SK-N-SH (cell line): ENCODE results near the gene GATD1. TPM values are rescaled to one million over a fixed set of nuclear protein-coding genes. Genes with fewer than 3 reads are reported as not detected.

ENCODE experiments used
- CTCF ChIP-seq: fragments of 200-600 bp; sonication (generic); IDR thresholded peaks from 2 replicates; pipeline ENCODE4 v1.6.1; 2017; ENCODE audit warnings: antibody characterized with exemption, mild to moderate bottlenecking, moderate library complexity
- ELF1 ChIP-seq: IDR thresholded peaks from 2 replicates; pipeline ENCODE4 v1.4.0; 2012
- EP300 ChIP-seq, 2 experiments: IDR thresholded peaks; 2 replicates each; pipeline versions ENCODE4 v1.4.0 to v1.6.1; 2012; ENCODE audit warnings: borderline replicate concordance in 1 of 2, low read depth in 1 of 2, low read length in 1 of 2
- EZH2phosphoT487 ChIP-seq: fragments of 200-600 bp; sonication (generic); IDR thresholded peaks from 2 replicates; pipeline ENCODE4 v1.6.1; 2017; ENCODE audit warnings: low read depth, mixed run types, mild to moderate bottlenecking, antibody characterized with exemption, moderate library complexity, borderline replicate concordance
- FOSL2 ChIP-seq: IDR thresholded peaks from 2 replicates; pipeline ENCODE4 v1.4.0; 2012; ENCODE audit warnings: low read depth, mild to moderate bottlenecking, moderate library complexity, borderline replicate concordance
- FOXJ3 ChIP-seq: sonication (generic); formaldehyde crosslinking; IDR thresholded peaks from 2 replicates; pipeline ENCODE4 v1.5.1; 2020; ENCODE audit warnings: mild to moderate bottlenecking, missing genetic modification reagents
- GABPA ChIP-seq: IDR thresholded peaks from 2 replicates; pipeline ENCODE4 v1.4.0; 2012; ENCODE audit warnings: low read depth, mild to moderate bottlenecking
- IRF3 ChIP-seq: fragments of 150-350 bp; IDR thresholded peaks from 2 replicates; pipeline ENCODE4 v1.6.1; 2016; ENCODE audit warnings: mild to moderate bottlenecking, low read depth, low read length
- JUND ChIP-seq: IDR thresholded peaks from 2 replicates; pipeline ENCODE4 v1.4.0; 2012
- MAX ChIP-seq: IDR thresholded peaks from 2 replicates; pipeline ENCODE4 v1.4.0; 2012; ENCODE audit warnings: low read depth
- MEF2A ChIP-seq: IDR thresholded peaks from 2 replicates; pipeline ENCODE4 v1.4.0; 2012; ENCODE audit warnings: low read depth, borderline replicate concordance
- NFIC ChIP-seq: IDR thresholded peaks from 2 replicates; pipeline ENCODE4 v1.4.0; 2012; ENCODE audit warnings: borderline replicate concordance
- PBX3 ChIP-seq: IDR thresholded peaks from 2 replicates; pipeline ENCODE4; 2012
- RAD21 ChIP-seq: IDR thresholded peaks from 2 replicates; pipeline ENCODE4 v1.6.1; 2012; ENCODE audit warnings: mild to moderate bottlenecking, low read length
- RCOR1 ChIP-seq: fragments of 150-350 bp; IDR thresholded peaks from 2 replicates; pipeline ENCODE4 v1.6.1; 2017; ENCODE audit warnings: antibody characterized with exemption, low read length
- RFX5 ChIP-seq: IDR thresholded peaks from 2 replicates; pipeline ENCODE4 v1.6.1; 2012; ENCODE audit warnings: mild to moderate bottlenecking, improper control_type of control experiment, low read length
- RXRA ChIP-seq: IDR thresholded peaks from 2 replicates; pipeline ENCODE4 v1.4.0; 2012; ENCODE audit warnings: low read depth, mild to moderate bottlenecking, borderline replicate concordance
- SMC3 ChIP-seq: IDR thresholded peaks from 2 replicates; pipeline ENCODE4 v1.6.1; 2012; ENCODE audit warnings: low read depth, low read length, improper control_type of control experiment
- TAF1 ChIP-seq: IDR thresholded peaks from 2 replicates; pipeline ENCODE4 v1.6.1; 2012; ENCODE audit warnings: low read depth, mild to moderate bottlenecking, low read length, moderate library complexity, borderline replicate concordance
- TCF12 ChIP-seq: IDR thresholded peaks from 2 replicates; pipeline ENCODE4 v1.4.0; 2012
- USF1 ChIP-seq: IDR thresholded peaks from 2 replicates; pipeline ENCODE4 v1.4.0; 2012; ENCODE audit warnings: low read depth, borderline replicate concordance
- YY1 ChIP-seq: IDR thresholded peaks from 2 replicates; pipeline ENCODE4 v1.4.0; 2012; ENCODE audit warnings: low read depth, mild to moderate bottlenecking
- polyA plus RNA-seq, 3 experiments: library from polyadenylated mRNA; depleted of rRNA; stranded (reverse); fragments of >200 nt; gene quantifications; 2 replicates each; pipeline ENCODE4 v1.2.3, GENCODE V29; 2012

GATD1 gene
- polyA plus RNA-seq, 1 of the 3 experiments (the other 2 are of a cell fraction) = 86.2 TPM

- TF ChIP-seq PBX3 (peak; percentile 12; the same call in 1 of the 2 replicates), EP300 (IDR thresholded peaks at IDR 0.05; ENCODE audit: borderline replicate concordance in 1 of 2, low read depth in 1 of 2, low read length in 1 of 2) (peak in 1 of 2 experiments; percentile 29; a peak in 1 of 4 replicates), FOSL2 (no peak), FOXJ3 (no peak), RAD21 (peak; percentile 62), SMC3 (peak; percentile 59), ELF1 (no peak), MAX (peak; percentile 77; the same call in 1 of the 2 replicates), RXRA (no peak), YY1 (no peak), IRF3 (no peak), TCF12 (peak; percentile 52; the same call in 1 of the 2 replicates), TAF1 (peak; percentile 17; the same call in 1 of the 2 replicates), JUND (no peak), CTCF (peak; percentile 84), GABPA (no peak), EZH2phosphoT487 (no peak), RFX5 (no peak), RCOR1 (peak; percentile 57; the same call in 1 of the 2 replicates), USF1 (no peak), NFIC (peak; percentile 24; the same call in 1 of the 2 replicates), MEF2A (no peak)
- TF ChIP-seq, all 33 proteins: peak for 15
Observed at GRCh38 chr11:783581-784015, 6.3 kb upstream of the GATD1 start (continued).
